ENCODE data around the gene SEL1L. TPM values are rescaled to one million over a fixed set of nuclear protein-coding genes. Genes with fewer than 3 reads are reported as not detected.

The SEL1L gene
- total RNA-seq, 1 experiment from 2014 or later, result 41.4 TPM

- TF ChIP-seq CBX3 (IDR thresholded peaks at IDR 0.05; ENCODE audit: low read depth), result no peak
Observed at GRCh38 chr14:81555051-81555450, 21.4 kb upstream of the SEL1L start (continued).

GRCh38 chr14:81551471-81551870, 17.8 kb upstream of the SEL1L start:
- no peak overlapping the region for H3K4me3 ChIP-seq (replicated peaks in 1 of 2; ENCODE audit: low read depth in 1 of 2, low read length in 2 of 2)
- H3K79me2 ChIP-seq (ENCODE audit: insufficient read depth, low read length), result no peaks in the 10 kb centered on the region
- H4K20me1 ChIP-seq (ENCODE audit: insufficient read depth), result no peaks in the 10 kb centered on the region
- BruUV-seq (replicated peaks), result no TSS peak
- no peaks in the 10 kb centered on the region for H3K36me3 ChIP-seq (ENCODE audit: control insufficient read depth in 1 of 2, insufficient read depth in 2 of 2, low read length in 2 of 2)
- H3K9ac ChIP-seq (ENCODE audit: low read length), result no peak overlapping the region
- H3K4me2 ChIP-seq (ENCODE audit: low read length), result no peak overlapping the region
- intact Hi-C loops (cut with micrococcal nuclease), result no loop called here
- no peak overlapping the region for H3K27ac ChIP-seq (ENCODE audit: low read depth, low read length)
- TF ChIP-seq EZH2 (IDR thresholded peaks at IDR 0.05), result no peak
- no peak for TF ChIP-seq JUND (IDR thresholded peaks at IDR 0.05)
- no peak for TF ChIP-seq CBX3 (IDR thresholded peaks at IDR 0.05; ENCODE audit: low read depth)
- TF ChIP-seq POLR2A (IDR thresholded peaks at IDR 0.05; ENCODE audit: borderline replicate concordance, extremely low read depth, insufficient read depth, insufficient read length), result no peak
- TF ChIP-seq EGR1 (IDR thresholded peaks at IDR 0.05; ENCODE audit: low read depth), result no peak
- no peak for TF ChIP-seq RAD21 (IDR thresholded peaks at IDR 0.05; ENCODE audit: low read depth)
- no peak for TF ChIP-seq TCF7L2 (IDR thresholded peaks at IDR 0.05; ENCODE audit: borderline replicate concordance, extremely low read depth, insufficient read depth, insufficient read length)
- no peak for TF ChIP-seq ZBTB33 (IDR thresholded peaks at IDR 0.05; ENCODE audit: extremely low read depth, insufficient replicate concordance, low read length)
- no peak for TF ChIP-seq ZNF274 (IDR thresholded peaks at IDR 0.05; ENCODE audit: low read depth, low read length)
- TF ChIP-seq ELF1 (IDR thresholded peaks at IDR 0.05; ENCODE audit: borderline replicate concordance, low read depth), result no peak
- no peaks in the 10 kb centered on the region for H3K4me1 ChIP-seq (ENCODE audit: control insufficient read depth in 1 of 2, insufficient read depth in 2 of 2, low read length in 2 of 2)
- no peaks in the 10 kb centered on the region for H3K27me3 ChIP-seq (ENCODE audit: insufficient read depth, low read length)
- no peaks in the 10 kb centered on the region for H3K9me2 ChIP-seq (ENCODE audit: insufficient read depth)
- RAD21 ChIA-PET (ENCODE audit: low non-redundant PET in 1 of 2, low total read pairs in 2 of 2, uncharacterized antibody in 2 of 2, unreplicated experiment in 2 of 2), result no interaction called here
- DNase-seq (ENCODE audit: low read depth, low spot score), result no peak
- CTCF ChIA-PET, result no interaction called here
- no peak overlapping the region for H2AFZ ChIP-seq (ENCODE audit: low read depth, low read length, poor library complexity, severe bottlenecking)
- H3K9me3 ChIP-seq (ENCODE audit: control insufficient read depth in 1 of 2, insufficient read depth in 1 of 2, low read depth in 1 of 2, low read length in 2 of 2), result no peaks in the 10 kb centered on the region
- POLR2A ChIA-PET, result no interaction called here
- ATAC-seq, result no peak
